HepG2 (cell line): Measurements from ENCODE around the gene C1QTNF5. TPM values are rescaled to one million over a fixed set of nuclear protein-coding genes. Genes with fewer than 3 reads are reported as not detected.

Experiments used
- HMG20B ChIP-seq: conservative IDR thresholded peaks from 2 replicates; pipeline ENCODE4 v1.6.1; 2016; ENCODE audit warnings: missing genetic modification reagents, missing compliant biosample characterization
- HOXA5 ChIP-seq: sonication (generic); formaldehyde crosslinking; IDR thresholded peaks from 2 replicates; pipeline ENCODE4 v1.4.0; 2020; ENCODE audit warnings: missing genetic modification reagents
- HOXA7 ChIP-seq: sonication (generic); formaldehyde crosslinking; IDR thresholded peaks from 2 replicates; pipeline ENCODE4 v1.8.1; 2022; ENCODE audit warnings: mild to moderate bottlenecking, missing genetic modification reagents, moderate library complexity
- ISL2 ChIP-seq: sonication (generic); formaldehyde crosslinking; IDR thresholded peaks from 2 replicates; pipeline ENCODE4 v1.5.0; 2020; ENCODE audit warnings: missing genetic modification reagents
- MAFG ChIP-seq: sonication (generic); formaldehyde crosslinking; IDR thresholded peaks from 2 replicates; pipeline ENCODE4 v1.5.1; 2020; ENCODE audit warnings: mild to moderate bottlenecking, missing genetic modification reagents
- NFE2L2 ChIP-seq: fragments of 150-350 bp; IDR thresholded peaks from 2 replicates; pipeline ENCODE4 v1.6.1; 2014; ENCODE audit warnings: low read length
- NR1H2 ChIP-seq: sonication (generic); formaldehyde crosslinking; IDR thresholded peaks from 2 replicates; pipeline ENCODE4 v1.8.1; 2022; ENCODE audit warnings: low read depth, missing genetic modification reagents, borderline replicate concordance
- POLR2A ChIP-seq, 2 experiments: IDR thresholded peaks; 2 replicates each; pipeline ENCODE4 v1.6.1; 2011; ENCODE audit warnings: low read depth in 2 of 2, low read length in 2 of 2, mild to moderate bottlenecking in 1 of 2, moderate library complexity in 1 of 2; ENCODE audit not compliant: insufficient read depth in 1 of 2
- PPARG ChIP-seq: conservative IDR thresholded peaks from 2 replicates; pipeline ENCODE4 v1.6.1; 2016; ENCODE audit warnings: missing biosample characterization, missing genetic modification reagents
- RBAK ChIP-seq: sonication (generic); formaldehyde crosslinking; IDR thresholded peaks from 2 replicates; pipeline ENCODE4 v1.5.1; 2020; ENCODE audit warnings: mild to moderate bottlenecking, missing genetic modification reagents
- RBFOX2 ChIP-seq: fragments of 200-400 bp; formaldehyde crosslinking; IDR thresholded peaks from 2 replicates; pipeline ENCODE4 v1.6.1; 2017; ENCODE audit warnings: low read depth, mild to moderate bottlenecking, low read length
- RBM39 ChIP-seq: fragments of 200-400 bp; formaldehyde crosslinking; IDR thresholded peaks from one replicate; pipeline ENCODE4 v1.6.1; 2018; ENCODE audit warnings: antibody characterized with exemption, mild to moderate bottlenecking, low read depth, low read length; ENCODE audit not compliant: poor library complexity, severe bottlenecking
- SATB2 ChIP-seq: sonication (generic); formaldehyde crosslinking; IDR thresholded peaks from 2 replicates; pipeline ENCODE4 v1.5.0; 2020; ENCODE audit warnings: missing genetic modification reagents
- SRSF9 ChIP-seq: fragments of 200-400 bp; formaldehyde crosslinking; IDR thresholded peaks from 2 replicates; pipeline ENCODE4 v1.6.1; 2018; ENCODE audit warnings: borderline replicate concordance, mild to moderate bottlenecking, low read depth, low read length; ENCODE audit not compliant: insufficient read depth, poor library complexity, severe bottlenecking
- TAF15 ChIP-seq: fragments of 200-400 bp; formaldehyde crosslinking; IDR thresholded peaks from one replicate; pipeline ENCODE4 v1.6.1; 2018; ENCODE audit warnings: mild to moderate bottlenecking, low read depth, low read length; ENCODE audit not compliant: poor library complexity, severe bottlenecking
- TEAD3 ChIP-seq: optimal IDR thresholded peaks from 2 replicates; pipeline ENCODE3; 2016; ENCODE audit warnings: borderline replicate concordance
- ZNF577 ChIP-seq: sonication (generic); formaldehyde crosslinking; IDR thresholded peaks from 2 replicates; pipeline ENCODE4 v1.4.0; 2020; ENCODE audit warnings: mild to moderate bottlenecking, low read depth, missing genetic modification reagents, borderline replicate concordance
- ZNF619 ChIP-seq: sonication (generic); formaldehyde crosslinking; IDR thresholded peaks from 2 replicates; pipeline ENCODE4 v1.4.0; 2020; ENCODE audit warnings: mild to moderate bottlenecking, missing genetic modification reagents
- ZNF709 ChIP-seq: sonication (generic); formaldehyde crosslinking; IDR thresholded peaks from 2 replicates; pipeline ENCODE4 v1.5.0; 2020; ENCODE audit warnings: mild to moderate bottlenecking, missing genetic modification reagents
- ZSCAN21 ChIP-seq: sonication (generic); formaldehyde crosslinking; IDR thresholded peaks from 2 replicates; pipeline ENCODE4 v1.8.0; 2022; ENCODE audit warnings: mild to moderate bottlenecking, missing genetic modification reagents, moderate library complexity, borderline replicate concordance
- polyA plus RNA-seq, 8 experiments: library from polyadenylated mRNA; depleted of rRNA in 3 of 8; stranded (reverse) in 7 of 8; unstranded in 1 of 8; fragments of >200 nt; fragmentation: Illumina TruSeq in 4 of 8; extraction: Trizol in 4 of 8; gene quantifications; 2 replicates each; pipeline versions ENCODE4 v1.2.1 to v1.2.3, GENCODE V29; 2011 to 2016; ENCODE audit warnings: low read depth in 4 of 8, missing spikeins in 1 of 8, mixed read lengths in 1 of 8; ENCODE audit not compliant: insufficient read depth in 1 of 8
- total RNA-seq, 5 experiments: library from RNA; depleted of rRNA; stranded (reverse); fragments of >200 nt; fragmentation: Illumina TruSeq; extraction: Trizol; gene quantifications; 2 replicates each; pipeline ENCODE4 v1.2.3, GENCODE V29; 2016; ENCODE audit warnings: low read depth in 1 of 5
- TF ChIP-seq, protein P1 (sequence below): sonication (generic); formaldehyde crosslinking; IDR thresholded peaks from one replicate; pipeline ENCODE4 v1.5.1; 2020; ENCODE audit warnings: mild to moderate bottlenecking, missing genetic modification reagents; ENCODE audit errors: not compliant biosample characterization
- TF ChIP-seq, protein P2 (sequence below): sonication (generic); formaldehyde crosslinking; IDR thresholded peaks from 2 replicates; pipeline ENCODE4 v1.8.0; 2022; ENCODE audit warnings: mild to moderate bottlenecking, missing genetic modification reagents, moderate library complexity

C1QTNF5 gene
- total and polyA plus RNA-seq, 2 of the 13 experiments (the other 11 are each of a cell fraction or from before 2014, with no cell fraction given), result 0.86 to 1.2 TPM

GRCh38 chr11:119340335-119341221 lies at the start of gene C1QTNF5 (continued):
- TF ChIP-seq ZNF577 (no peak), HOXA7 (CRISPR knock-in tag) (no peak), TEAD3 (no peak), SATB2 (CRISPR knock-in tag) (no peak), RBM39 (no peak), ISL2 (no peak), ZSCAN21 (CRISPR knock-in tag) (no peak), RBAK (CRISPR knock-in tag) (no peak), ZNF709 (CRISPR knock-in tag) (no peak), NR1H2 (CRISPR knock-in tag) (no peak), MAFG (CRISPR knock-in tag) (no peak), NFE2L2 (no peak), POLR2A (IDR thresholded peaks at IDR 0.05; ENCODE audit: insufficient read depth in 1 of 2, low read depth in 2 of 2, low read length in 2 of 2) (no peak), SRSF9 (no peak), HOXA5 (CRISPR knock-in tag) (no peak), HMG20B (CRISPR knock-in tag) (no peak), ZNF619 (CRISPR knock-in tag) (no peak), PPARG (CRISPR knock-in tag) (no peak), RBFOX2 (peak; percentile 10; the same call in 1 of the 2 replicates), TAF15 (no peak)
- TF ChIP-seq, protein P1, sequence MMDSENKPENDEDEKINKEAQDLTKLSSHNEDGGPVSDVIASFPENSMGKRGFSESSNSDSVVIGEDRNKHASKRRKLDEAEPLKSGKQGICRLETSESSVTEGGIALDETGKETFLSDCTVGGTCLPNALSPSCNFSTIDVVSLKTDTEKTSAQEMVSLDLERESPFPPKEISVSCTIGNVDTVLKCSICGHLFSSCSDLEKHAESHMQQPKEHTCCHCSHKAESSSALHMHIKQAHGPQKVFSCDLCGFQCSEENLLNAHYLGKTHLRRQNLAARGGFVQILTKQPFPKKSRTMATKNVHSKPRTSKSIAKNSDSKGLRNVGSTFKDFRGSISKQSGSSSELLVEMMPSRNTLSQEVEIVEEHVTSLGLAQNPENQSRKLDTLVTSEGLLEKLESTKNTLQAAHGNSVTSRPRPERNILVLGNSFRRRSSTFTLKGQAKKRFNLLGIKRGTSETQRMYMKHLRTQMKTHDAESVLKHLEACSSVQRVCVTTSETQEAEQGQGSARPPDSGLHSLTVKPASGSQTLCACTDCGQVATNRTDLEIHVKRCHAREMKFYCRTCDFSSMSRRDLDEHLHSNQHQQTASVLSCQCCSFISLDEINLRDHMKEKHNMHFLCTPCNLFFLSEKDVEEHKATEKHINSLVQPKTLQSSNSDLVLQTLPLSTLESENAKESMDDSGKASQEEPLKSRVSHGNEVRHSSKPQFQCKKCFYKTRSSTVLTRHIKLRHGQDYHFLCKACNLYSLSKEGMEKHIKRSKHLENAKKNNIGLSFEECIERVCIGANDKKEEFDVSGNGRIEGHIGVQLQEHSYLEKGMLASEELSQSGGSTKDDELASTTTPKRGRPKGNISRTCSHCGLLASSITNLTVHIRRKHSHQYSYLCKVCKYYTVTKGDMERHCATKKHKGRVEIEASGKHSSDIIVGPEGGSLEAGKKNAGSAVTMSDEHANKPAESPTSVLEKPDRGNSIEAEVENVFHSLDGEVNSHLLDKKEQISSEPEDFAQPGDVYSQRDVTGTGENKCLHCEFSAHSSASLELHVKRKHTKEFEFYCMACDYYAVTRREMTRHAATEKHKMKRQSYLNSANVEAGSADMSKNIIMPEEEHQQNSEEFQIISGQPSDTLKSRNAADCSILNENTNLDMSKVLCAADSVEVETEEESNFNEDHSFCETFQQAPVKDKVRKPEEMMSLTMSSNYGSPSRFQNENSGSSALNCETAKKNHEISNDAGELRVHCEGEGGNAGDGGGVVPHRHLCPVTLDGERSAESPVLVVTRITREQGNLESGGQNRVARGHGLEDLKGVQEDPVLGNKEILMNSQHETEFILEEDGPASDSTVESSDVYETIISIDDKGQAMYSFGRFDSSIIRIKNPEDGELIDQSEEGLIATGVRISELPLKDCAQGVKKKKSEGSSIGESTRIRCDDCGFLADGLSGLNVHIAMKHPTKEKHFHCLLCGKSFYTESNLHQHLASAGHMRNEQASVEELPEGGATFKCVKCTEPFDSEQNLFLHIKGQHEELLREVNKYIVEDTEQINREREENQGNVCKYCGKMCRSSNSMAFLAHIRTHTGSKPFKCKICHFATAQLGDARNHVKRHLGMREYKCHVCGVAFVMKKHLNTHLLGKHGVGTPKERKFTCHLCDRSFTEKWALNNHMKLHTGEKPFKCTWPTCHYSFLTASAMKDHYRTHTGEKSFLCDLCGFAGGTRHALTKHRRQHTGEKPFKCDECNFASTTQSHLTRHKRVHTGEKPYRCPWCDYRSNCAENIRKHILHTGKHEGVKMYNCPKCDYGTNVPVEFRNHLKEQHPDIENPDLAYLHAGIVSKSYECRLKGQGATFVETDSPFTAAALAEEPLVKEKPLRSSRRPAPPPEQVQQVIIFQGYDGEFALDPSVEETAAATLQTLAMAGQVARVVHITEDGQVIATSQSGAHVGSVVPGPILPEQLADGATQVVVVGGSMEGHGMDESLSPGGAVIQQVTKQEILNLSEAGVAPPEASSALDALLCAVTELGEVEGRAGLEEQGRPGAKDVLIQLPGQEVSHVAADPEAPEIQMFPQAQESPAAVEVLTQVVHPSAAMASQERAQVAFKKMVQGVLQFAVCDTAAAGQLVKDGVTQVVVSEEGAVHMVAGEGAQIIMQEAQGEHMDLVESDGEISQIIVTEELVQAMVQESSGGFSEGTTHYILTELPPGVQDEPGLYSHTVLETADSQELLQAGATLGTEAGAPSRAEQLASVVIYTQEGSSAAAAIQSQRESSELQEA (CRISPR knock-in tag), result no peak
- TF ChIP-seq, protein P2, sequence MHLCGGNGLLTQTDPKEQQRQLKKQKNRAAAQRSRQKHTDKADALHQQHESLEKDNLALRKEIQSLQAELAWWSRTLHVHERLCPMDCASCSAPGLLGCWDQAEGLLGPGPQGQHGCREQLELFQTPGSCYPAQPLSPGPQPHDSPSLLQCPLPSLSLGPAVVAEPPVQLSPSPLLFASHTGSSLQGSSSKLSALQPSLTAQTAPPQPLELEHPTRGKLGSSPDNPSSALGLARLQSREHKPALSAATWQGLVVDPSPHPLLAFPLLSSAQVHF (CRISPR knock-in tag), result no peak
